GM23248 (cell line): ENCODE data around the gene PTPRE.

Experiments used
- EZH2 ChIP-seq: fragments of 200-600 bp; sonication (generic); IDR thresholded peaks from 2 replicates; pipeline ENCODE4 v1.6.1; 2018; ENCODE audit warnings: antibody characterized with exemption, mild to moderate bottlenecking; ENCODE audit not compliant: insufficient read depth, poor library complexity, severe bottlenecking
- EZH2phosphoT487 ChIP-seq: fragments of 200-600 bp; sonication (generic); IDR thresholded peaks from 2 replicates; pipeline ENCODE4 v1.6.1; 2018; ENCODE audit warnings: antibody characterized with exemption, moderate library complexity, mild to moderate bottlenecking, low read depth; ENCODE audit not compliant: insufficient read depth

DNA sequence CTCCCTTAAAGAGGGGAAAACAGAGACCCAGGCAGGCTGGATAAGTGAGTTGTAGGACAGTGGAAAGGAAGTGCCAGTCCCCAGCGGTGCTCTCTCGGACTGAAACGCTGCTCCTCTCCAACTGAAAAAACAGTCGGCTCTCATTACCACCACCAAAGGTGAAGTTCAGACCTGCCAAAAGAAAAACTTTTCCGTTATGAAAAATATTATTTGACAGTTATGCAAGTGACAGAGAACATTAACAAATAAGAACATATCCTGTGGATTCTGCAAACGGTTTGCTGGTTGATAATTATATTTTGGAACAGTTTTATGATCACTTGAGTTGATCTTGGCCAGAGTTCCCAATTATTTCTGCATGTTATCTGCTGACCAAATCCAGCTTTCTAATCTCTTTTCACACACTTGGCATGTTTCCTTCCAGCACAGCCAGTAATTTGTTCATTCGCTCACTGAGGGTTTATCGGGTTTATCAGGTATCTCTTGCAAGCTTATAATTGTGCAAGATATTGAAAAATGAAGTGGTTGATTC lies 82.6 kb downstream of the PTPRE start:
- TF ChIP-seq EZH2, result no peak
- TF ChIP-seq EZH2phosphoT487, result no peak
